K562 (cell line): ENCODE data around the gene BLOC1S4. TPM values are rescaled to one million over a fixed set of nuclear protein-coding genes. Genes with fewer than 3 reads are reported as not detected.

ENCODE experiments used
- ARNT ChIP-seq, 2 experiments: fragments of 450-650 bp; IDR thresholded peaks; 2 replicates each; pipeline ENCODE4 v1.6.1; 2016; ENCODE audit warnings: mild to moderate bottlenecking in 1 of 2
- ELF1 ChIP-seq: fragments of 200-800 bp; sonication (Bioruptor generic); IDR thresholded peaks from 2 replicates; pipeline ENCODE4 v1.6.1; 2016; ENCODE audit warnings: missing genetic modification characterization, missing compliant biosample characterization
- EP400 ChIP-seq: fragments of 450-650 bp; IDR thresholded peaks from 2 replicates; pipeline ENCODE4 v1.6.1; 2017; ENCODE audit warnings: antibody characterized with exemption, mild to moderate bottlenecking, moderate library complexity
- HNRNPLL ChIP-seq: fragments of 200-400 bp; formaldehyde crosslinking; IDR thresholded peaks from 2 replicates; pipeline ENCODE4 v1.6.1; 2017; ENCODE audit warnings: low read length, low read depth, mild to moderate bottlenecking; ENCODE audit not compliant: poor library complexity, severe bottlenecking
- JUN ChIP-seq, 2 experiments: sonication (generic) in 1 of 2; formaldehyde crosslinking in 1 of 2; IDR thresholded peaks; 2 replicates each; pipeline versions ENCODE4 v1.6.1 to v1.8.0; 2012 to 2022; ENCODE audit warnings: borderline replicate concordance in 2 of 2, mild to moderate bottlenecking in 2 of 2, improper control_type of control experiment in 1 of 2, low read depth in 1 of 2, low read length in 1 of 2, missing genetic modification reagents in 1 of 2
- PKNOX1 ChIP-seq: fragments of 450-650 bp; IDR thresholded peaks from 2 replicates; pipeline ENCODE4 v1.6.1; 2016
- POLR2G ChIP-seq: fragments of 200-400 bp; formaldehyde crosslinking; IDR thresholded peaks from 2 replicates; pipeline ENCODE4 v1.6.1; 2017; ENCODE audit warnings: low read depth, mild to moderate bottlenecking, antibody characterized with exemption, low read length, moderate library complexity
- POU5F1 ChIP-seq: fragments of 150-350 bp; IDR thresholded peaks from 2 replicates; pipeline ENCODE4 v1.6.1; 2014; ENCODE audit warnings: borderline replicate concordance, low read length, low read depth, mild to moderate bottlenecking; ENCODE audit not compliant: partially characterized antibody
- SMARCC2 ChIP-seq: fragments of 450-650 bp; IDR thresholded peaks from 2 replicates; pipeline ENCODE4 v1.6.1; 2017; ENCODE audit warnings: antibody characterized with exemption, moderate library complexity, mild to moderate bottlenecking, low read depth
- TEAD4 ChIP-seq, 2 experiments: sonication (generic) in 1 of 2; formaldehyde crosslinking in 1 of 2; IDR thresholded peaks; 2 replicates each; pipeline versions ENCODE4 v1.6.1 to v1.8.0; 2012 to 2022; ENCODE audit warnings: borderline replicate concordance in 1 of 2, inconsistent platforms in 1 of 2, low read length in 1 of 2, mild to moderate bottlenecking in 1 of 2, missing genetic modification reagents in 1 of 2
- WHSC1 ChIP-seq: IDR thresholded peaks from one replicate; pipeline ENCODE4 v1.6.1; 2012; ENCODE audit warnings: low read length, control low read depth, inconsistent platforms
- ZFX ChIP-seq: sonication (generic); formaldehyde crosslinking; IDR thresholded peaks from 2 replicates; pipeline ENCODE4 v1.8.0; 2022; ENCODE audit warnings: mild to moderate bottlenecking, missing genetic modification reagents, moderate library complexity
- ZNF780A ChIP-seq: fragments of 250-450 bp; sonication (Bioruptor Pico); IDR thresholded peaks from 2 replicates; pipeline ENCODE4 v1.5.0; 2021; ENCODE audit warnings: mild to moderate bottlenecking
- polyA plus RNA-seq, 8 experiments: library from polyadenylated mRNA; depleted of rRNA in 4 of 8; stranded (reverse) in 5 of 8; unstranded in 3 of 8; fragments of >200 nt; fragmentation: Nextera tagmentation in 2 of 8; fragmentation: Illumina TruSeq in 1 of 8; extraction: Ambion mirVana in 2 of 8; extraction: Trizol in 1 of 8; gene quantifications; 2 replicates each; pipeline versions ENCODE4 v1.2.1 to v1.2.3, GENCODE V29; 2011 to 2014; ENCODE audit warnings: inconsistent platforms in 1 of 8, missing spikeins in 1 of 8
- total RNA-seq, 7 experiments: library from RNA; depleted of rRNA in 6 of 7; stranded (reverse); fragments of >200 nt in 6 of 7; fragmentation: Illumina TruSeq in 2 of 7; extraction: Trizol in 2 of 7; gene quantifications; 2 replicates each; pipeline versions ENCODE4 v1.2.1 to v1.2.3, GENCODE V29; 2011 to 2021; ENCODE audit warnings: low replicate concordance in 1 of 7
- TF ChIP-seq, protein P1 (sequence below), 2 experiments: fragments of 450-650 bp in 1 of 2; sonication (generic) in 1 of 2; formaldehyde crosslinking in 1 of 2; IDR thresholded peaks in 1 of 2; conservative IDR thresholded peaks in 1 of 2; 2 replicates each; pipeline versions ENCODE4 v1.6.1 to v1.8.1; 2016 to 2023; ENCODE audit warnings: mild to moderate bottlenecking in 2 of 2, moderate library complexity in 2 of 2, inconsistent platforms in 1 of 2, missing genetic modification reagents in 1 of 2
- TF ChIP-seq, protein P2 (sequence below), 2 experiments: fragments of 450-650 bp; IDR thresholded peaks; 2 replicates each; pipeline ENCODE4 v1.6.1; 2016; ENCODE audit warnings: mild to moderate bottlenecking in 2 of 2, borderline replicate concordance in 1 of 2, low read depth in 1 of 2, moderate library complexity in 1 of 2

The BLOC1S4 gene
- total and polyA plus RNA-seq, 9 of the 15 experiments (the other 6 are each of a cell fraction or from before 2014, with no cell fraction given) = 3.1 to 31.6 (median 11.2) TPM

DNA sequence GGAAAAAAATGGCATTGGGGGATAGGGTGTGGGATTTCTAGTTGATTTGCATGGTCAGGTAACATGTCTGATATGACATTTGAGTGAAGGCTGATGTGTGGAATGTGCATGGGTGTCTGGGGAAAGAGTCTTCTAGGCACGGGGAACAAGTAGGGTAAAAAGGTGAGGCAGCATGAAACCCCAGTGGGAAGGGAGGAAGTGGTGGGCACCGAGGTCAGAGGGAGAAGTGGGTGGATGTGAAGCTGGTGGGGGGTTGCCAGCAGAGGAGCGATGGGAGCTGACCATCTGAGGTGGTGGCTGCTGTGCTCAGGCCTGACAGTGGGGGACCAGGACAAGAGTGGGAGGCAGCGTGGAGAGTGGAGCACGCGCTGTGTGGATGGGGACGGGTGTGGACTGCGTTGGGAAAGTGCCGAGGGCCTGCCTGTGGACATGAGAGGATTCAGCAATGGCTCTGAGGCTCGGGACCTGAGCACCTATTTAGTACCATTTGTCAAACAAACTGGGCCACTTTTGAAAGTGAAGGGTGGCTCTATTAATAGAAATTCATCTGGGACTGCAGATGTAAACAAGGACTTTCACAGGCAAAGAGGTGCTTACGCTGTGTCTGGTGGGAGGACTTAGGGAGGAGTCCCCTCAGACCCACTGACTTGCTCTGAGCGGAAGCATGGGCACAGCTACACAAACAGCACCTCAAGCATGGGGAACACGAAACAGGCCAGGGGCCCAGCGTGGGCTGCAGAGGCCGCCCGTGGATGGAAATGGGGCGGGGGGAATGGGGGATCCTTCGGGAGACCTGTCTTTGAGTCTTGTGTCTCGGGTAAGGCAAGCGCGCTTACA is 39.0 kb upstream of the BLOC1S4 start (continued):
- TF ChIP-seq TEAD4 (IDR thresholded peaks at IDR 0.05; ENCODE audit: low read length) (no peak), TEAD4 (CRISPR knock-in tag; IDR thresholded peaks at IDR 0.05; ENCODE audit: borderline replicate concordance) (no peak), ARNT (IDR thresholded peaks at IDR 0.05) (no peak), ELF1 (tag) (no peak), EP400 (no peak), ZFX (no peak), JUN (IDR thresholded peaks at IDR 0.05; ENCODE audit: borderline replicate concordance, low read depth, low read length) (no peak), JUN (CRISPR knock-in tag; IDR thresholded peaks at IDR 0.05; ENCODE audit: borderline replicate concordance) (no peak), HNRNPLL (no peak), WHSC1 (no peak), ZNF780A (CRISPR knock-in tag) (no peak), POLR2G (peak; percentile 77), SMARCC2 (no peak), PKNOX1 (no peak), POU5F1 (no peak)
- TF ChIP-seq, protein P1, sequence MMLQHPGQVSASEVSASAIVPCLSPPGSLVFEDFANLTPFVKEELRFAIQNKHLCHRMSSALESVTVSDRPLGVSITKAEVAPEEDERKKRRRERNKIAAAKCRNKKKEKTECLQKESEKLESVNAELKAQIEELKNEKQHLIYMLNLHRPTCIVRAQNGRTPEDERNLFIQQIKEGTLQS (IDR thresholded peaks at IDR 0.05) = no peak
- TF ChIP-seq, protein P1 (CRISPR knock-in tag; conservative IDR thresholded peaks at IDR 0.05) = no peak
- TF ChIP-seq, protein P2, sequence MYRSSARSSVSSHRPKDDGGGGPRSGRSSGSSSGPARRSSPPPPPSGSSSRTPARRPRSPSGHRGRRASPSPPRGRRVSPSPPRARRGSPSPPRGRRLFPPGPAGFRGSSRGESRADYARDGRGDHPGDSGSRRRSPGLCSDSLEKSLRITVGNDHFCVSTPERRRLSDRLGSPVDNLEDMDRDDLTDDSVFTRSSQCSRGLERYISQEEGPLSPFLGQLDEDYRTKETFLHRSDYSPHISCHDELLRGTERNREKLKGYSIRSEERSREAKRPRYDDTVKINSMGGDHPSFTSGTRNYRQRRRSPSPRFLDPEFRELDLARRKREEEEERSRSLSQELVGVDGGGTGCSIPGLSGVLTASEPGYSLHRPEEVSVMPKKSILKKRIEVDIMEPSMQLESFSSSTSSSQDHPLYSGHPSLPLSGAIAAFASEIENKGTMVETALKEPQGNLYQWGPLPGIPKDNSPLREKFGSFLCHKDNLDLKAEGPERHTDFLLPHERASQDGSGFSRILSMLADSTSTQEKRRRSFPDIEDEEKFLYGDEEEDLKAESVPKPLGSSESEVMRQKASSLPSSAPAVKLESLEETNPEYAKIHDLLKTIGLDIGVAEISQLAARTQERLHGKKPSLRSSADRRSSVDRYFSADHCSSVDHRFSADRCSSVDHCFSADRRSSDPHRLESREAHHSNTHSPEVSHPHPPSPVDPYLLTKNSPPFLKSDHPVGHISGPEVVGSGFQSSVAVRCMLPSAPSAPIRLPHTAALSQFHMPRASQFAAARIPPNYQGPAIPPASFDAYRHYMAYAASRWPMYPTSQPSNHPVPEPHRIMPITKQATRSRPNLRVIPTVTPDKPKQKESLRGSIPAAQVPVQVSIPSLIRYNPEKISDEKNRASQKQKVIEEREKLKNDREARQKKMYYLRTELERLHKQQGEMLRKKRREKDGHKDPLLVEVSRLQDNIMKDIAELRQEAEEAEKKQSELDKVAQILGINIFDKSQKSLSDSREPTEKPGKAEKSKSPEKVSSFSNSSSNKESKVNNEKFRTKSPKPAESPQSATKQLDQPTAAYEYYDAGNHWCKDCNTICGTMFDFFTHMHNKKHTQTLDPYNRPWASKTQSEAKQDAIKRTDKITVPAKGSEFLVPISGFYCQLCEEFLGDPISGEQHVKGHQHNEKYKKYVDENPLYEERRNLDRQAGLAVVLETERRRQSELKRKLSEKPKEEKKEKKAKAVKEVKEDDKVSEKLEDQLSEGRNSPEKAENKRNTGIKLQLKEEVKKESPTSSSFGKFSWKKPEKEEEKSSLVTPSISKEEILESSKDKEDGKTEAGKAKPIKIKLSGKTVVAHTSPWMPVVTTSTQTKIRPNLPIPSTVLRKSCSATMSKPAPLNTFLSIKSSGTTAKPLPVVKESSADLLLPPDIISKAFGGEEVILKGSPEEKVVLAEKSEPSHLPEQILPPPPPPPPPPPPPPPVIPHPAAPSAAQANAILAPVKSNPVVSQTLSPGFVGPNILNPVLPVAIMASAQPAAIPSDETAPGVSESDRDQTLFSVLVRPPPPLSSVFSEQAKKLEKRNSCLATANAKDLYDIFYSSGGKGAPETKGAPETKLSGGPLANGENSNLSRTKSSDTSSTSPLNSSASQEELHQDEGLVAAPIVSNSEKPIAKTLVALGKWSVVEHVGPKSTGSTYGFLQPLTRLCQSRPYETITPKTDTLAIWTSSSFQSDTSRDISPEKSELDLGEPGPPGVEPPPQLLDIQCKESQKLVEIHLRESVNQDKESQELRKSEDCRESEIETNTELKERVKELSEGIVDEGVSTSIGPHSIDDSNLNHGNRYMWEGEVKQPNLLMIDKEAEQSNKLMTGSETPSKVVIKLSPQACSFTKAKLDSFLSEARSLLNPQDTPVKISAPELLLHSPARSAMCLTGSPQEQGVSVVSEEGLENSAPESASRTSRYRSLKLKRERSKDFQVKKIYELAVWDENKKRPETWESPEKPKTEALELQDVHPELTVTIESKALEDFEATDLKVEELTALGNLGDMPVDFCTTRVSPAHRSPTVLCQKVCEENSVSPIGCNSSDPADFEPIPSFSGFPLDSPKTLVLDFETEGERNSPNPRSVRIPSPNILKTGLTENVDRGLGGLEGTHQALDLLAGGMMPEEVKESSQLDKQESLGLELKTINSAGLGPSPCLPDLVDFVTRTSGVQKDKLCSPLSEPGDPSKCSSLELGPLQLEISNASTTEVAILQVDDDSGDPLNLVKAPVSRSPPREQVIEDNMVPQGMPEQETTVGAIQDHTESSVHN (IDR thresholded peaks at IDR 0.05; ENCODE audit: borderline replicate concordance in 1 of 2, low read depth in 1 of 2) = no peak
